GM21529 (cell line): ENCODE results near the gene KIAA0930.
A peak's percentile ranks its signal among the peaks of the same experiment; 100 is the strongest.

Experiments used
- ATAC-seq: cut with Tn5 transposase; IDR thresholded peaks from one replicate; pipeline ENCODE4 v1.9.1; 2021; ENCODE audit not compliant: unreplicated experiment

The KIAA0930 gene

GRCh38 chr22:45218976-45219375 lies 21.7 kb downstream of the KIAA0930 start:
- ATAC-seq, result peak; percentile 70

- no peak for ATAC-seq
Observed at GRCh38 chr22:45217806-45218205, 22.9 kb downstream of the KIAA0930 start.

GRCh38 chr22:45217345-45217744 lies 23.3 kb downstream of the KIAA0930 start:
- ATAC-seq, result no peak

- no peak for ATAC-seq
Observed at GRCh38 chr22:45216133-45217003, 24.3 kb downstream of the KIAA0930 start.

GRCh38 chr22:45212992-45213751 lies 27.5 kb downstream of the KIAA0930 start:
- no peak for ATAC-seq

- ATAC-seq, result no peak
Observed at GRCh38 chr22:45212306-45212709, 28.4 kb downstream of the KIAA0930 start.

GRCh38 chr22:45211848-45212247 lies 28.8 kb downstream of the KIAA0930 start:
- ATAC-seq, result no peak

GRCh38 chr22:45211435-45211834 lies 29.3 kb downstream of the KIAA0930 start:
- ATAC-seq, result no peak

- ATAC-seq, result no peak
Observed at GRCh38 chr22:45210991-45211390, 29.7 kb downstream of the KIAA0930 start.

- no peak for ATAC-seq
Observed at GRCh38 chr22:45210577-45210976, 30.1 kb downstream of the KIAA0930 start.

- ATAC-seq, result no peak
Observed at GRCh38 chr22:45210174-45210573, 30.5 kb downstream of the KIAA0930 start.

GRCh38 chr22:45208993-45209838 lies 31.5 kb downstream of the KIAA0930 start:
- ATAC-seq, result no peak

GRCh38 chr22:45208696-45208992 lies 32.0 kb downstream of the KIAA0930 start:
- ATAC-seq, result no peak

GRCh38 chr22:45207981-45208664 lies 32.6 kb downstream of the KIAA0930 start:
- no peak for ATAC-seq

- no peak for ATAC-seq
Observed at GRCh38 chr22:45207533-45207932, 33.2 kb downstream of the KIAA0930 start.

GRCh38 chr22:45206233-45206632 lies 34.5 kb downstream of the KIAA0930 start:
- ATAC-seq, result no peak

GRCh38 chr22:45205276-45205925 lies 35.3 kb downstream of the KIAA0930 start:
- ATAC-seq, result no peak

- ATAC-seq, result no peak
Observed at GRCh38 chr22:45204819-45205218, 35.9 kb downstream of the KIAA0930 start.

GRCh38 chr22:45204241-45204640 lies 36.5 kb downstream of the KIAA0930 start:
- ATAC-seq, result no peak
